ENCODE results near the gene IL2RA.

GRCh38 chr10:5988336-5988920, 73.7 kb downstream of the IL2RA start:
- TF ChIP-seq POLR2A (IDR thresholded peaks at IDR 0.05): no peak
- no peak for TF ChIP-seq CTCF (IDR thresholded peaks at IDR 0.05)

Measured in testis (tissue), 2 donors.